Activated CD4-positive, alpha-beta T cell treated with anti-CD3 and anti-CD28 coated beads, Interleukin-2, amount 10 ng/mL, durations not matched to agents 24 days and 14 days (primary cell): Measurements from ENCODE around the gene NR2F2. TPM values are rescaled to one million over a fixed set of nuclear protein-coding genes. Genes with fewer than 3 reads are reported as not detected.
A peak's percentile ranks its signal among the peaks of the same experiment; 100 is the strongest.

Experiments used
- DNase-seq: peaks from one replicate; pipeline ENCODE4 v3.0.0; 2022
- H3K27ac Mint-ChIP-seq: one replicate; pipeline ENCODE4 v1.8.0; 2022; ENCODE audit warnings: mild to moderate bottlenecking, mixed read lengths
- H3K27me3 Mint-ChIP-seq: one replicate; pipeline ENCODE4 v1.8.0; 2022; ENCODE audit warnings: mixed read lengths
- H3K36me3 Mint-ChIP-seq: one replicate; pipeline ENCODE4 v1.8.0; 2022; ENCODE audit warnings: low read depth, mild to moderate bottlenecking, mixed read lengths
- H3K4me1 Mint-ChIP-seq: one replicate; pipeline ENCODE4 v1.8.0; 2021; ENCODE audit warnings: mixed read lengths
- H3K4me3 Mint-ChIP-seq: one replicate; pipeline ENCODE4 v1.8.0; 2022; ENCODE audit warnings: mild to moderate bottlenecking, moderate library complexity, mixed read lengths
- H3K9me3 Mint-ChIP-seq: one replicate; pipeline ENCODE4 v1.8.0; 2021; ENCODE audit warnings: mixed read lengths
- intact Hi-C: fragments of 100-400 bp; cut with micrococcal nuclease; formaldehyde crosslinking; loops from one replicate; pipeline ENCODE4 v1.15.1; 2023
- total RNA-seq: library from RNA; stranded (reverse); gene quantifications from 2 replicates; pipeline ENCODE4 v1.2.3, GENCODE V29; 2022

The NR2F2 gene
- total RNA-seq, 1 donor from 2014 or later = not detected

GRCh38 chr15:96331945-96332636 is 1.6 kb downstream of the NR2F2 start:
- Mint-ChIP-seq H3K9me3 (peaks cover 10% of the 10 kb centered on the region), H3K27ac (peak overlapping the region; percentile 59), H3K27me3 (peaks cover 78% of the 10 kb centered on the region), H3K4me1 (peaks cover 4% of the 10 kb centered on the region), H3K36me3 (peaks cover 8% of the 10 kb centered on the region), H3K4me3 (peak overlapping the region; percentile 44)
- DNase-seq = peak; percentile 57
- intact Hi-C loops = loop anchor here (2.0 kb wide), 1 partner anchor 25 kb away; no protein-coding TSS in a partner anchor

GRCh38 chr15:96332637-96333121 is 2.2 kb downstream of the NR2F2 start:
- Mint-ChIP-seq H3K4me1 (peaks cover 6% of the 10 kb centered on the region), H3K4me3 (peak overlapping the region; percentile 32), H3K27me3 (peaks cover 79% of the 10 kb centered on the region), H3K9me3 (peaks cover 10% of the 10 kb centered on the region), H3K27ac (peak overlapping the region; percentile 59), H3K36me3 (peaks cover 8% of the 10 kb centered on the region)
- DNase-seq = no peak
- intact Hi-C loops = no loop called here

- Mint-ChIP-seq H3K4me3 (peak overlapping the region; percentile 32), H3K27me3 (peaks cover 80% of the 10 kb centered on the region), H3K9me3 (peaks cover 10% of the 10 kb centered on the region), H3K27ac (peak overlapping the region; percentile 48), H3K36me3 (peaks cover 8% of the 10 kb centered on the region), H3K4me1 (peaks cover 6% of the 10 kb centered on the region)
- intact Hi-C loops = no loop called here
- peak; percentile 64 for DNase-seq
These were observed 2.9 kb downstream of the NR2F2 start for GRCh38 chr15:96333131-96334016.

- Mint-ChIP-seq H3K4me1 (peaks cover 6% of the 10 kb centered on the region), H3K4me3 (no peak overlapping the region), H3K9me3 (peaks cover 10% of the 10 kb centered on the region), H3K27ac (no peak overlapping the region), H3K27me3 (peaks cover 77% of the 10 kb centered on the region), H3K36me3 (peaks cover 8% of the 10 kb centered on the region)
- intact Hi-C loops = no loop called here
- peak; percentile 51 for DNase-seq
These were observed 3.7 kb downstream of the NR2F2 start for GRCh38 chr15:96334017-96334704.

- DNase-seq = peak; percentile 45
- Mint-ChIP-seq H3K36me3 (peaks cover 8% of the 10 kb centered on the region), H3K9me3 (peaks cover 7% of the 10 kb centered on the region), H3K27ac (no peak overlapping the region), H3K4me1 (peaks cover 6% of the 10 kb centered on the region), H3K27me3 (peaks cover 77% of the 10 kb centered on the region), H3K4me3 (no peak overlapping the region)
- intact Hi-C loops = no loop called here
These were observed 4.4 kb downstream of the NR2F2 start for GRCh38 chr15:96334705-96335410.

GRCh38 chr15:96335411-96336024 is 5.0 kb downstream of the NR2F2 start:
- Mint-ChIP-seq H3K27me3 (peaks cover 81% of the 10 kb centered on the region), H3K9me3 (peaks cover 13% of the 10 kb centered on the region), H3K27ac (no peak overlapping the region), H3K36me3 (peaks cover 10% of the 10 kb centered on the region), H3K4me3 (no peak overlapping the region), H3K4me1 (peaks cover 5% of the 10 kb centered on the region)
- peak; percentile 33 for DNase-seq
- intact Hi-C loops = no loop called here

- H3K9me3 Mint-ChIP-seq = peaks cover 10% of the 10 kb centered on the region
- H3K27ac Mint-ChIP-seq = no peak overlapping the region
- intact Hi-C loops = no loop called here
- H3K36me3 Mint-ChIP-seq = peaks cover 7% of the 10 kb centered on the region
- H3K4me3 Mint-ChIP-seq = no peak overlapping the region
- peaks cover 80% of the 10 kb centered on the region for H3K27me3 Mint-ChIP-seq
- DNase-seq = no peak
- peaks cover 2% of the 10 kb centered on the region for H3K4me1 Mint-ChIP-seq
These were observed 5.7 kb downstream of the NR2F2 start for GRCh38 chr15:96336108-96336595.

- Mint-ChIP-seq H3K9me3 (peaks cover 14% of the 10 kb centered on the region), H3K27me3 (peaks cover 81% of the 10 kb centered on the region), H3K27ac (peak overlapping the region; percentile 39), H3K4me3 (no peak overlapping the region), H3K36me3 (peaks cover 8% of the 10 kb centered on the region), H3K4me1 (peaks cover 2% of the 10 kb centered on the region)
- no peak for DNase-seq
- intact Hi-C loops = no loop called here
These were observed 6.3 kb downstream of the NR2F2 start for GRCh38 chr15:96336596-96337364.

- Mint-ChIP-seq H3K4me3 (no peak overlapping the region), H3K36me3 (peaks cover 7% of the 10 kb centered on the region), H3K4me1 (peaks cover 2% of the 10 kb centered on the region), H3K27ac (peak overlapping the region; percentile 39), H3K9me3 (peaks cover 14% of the 10 kb centered on the region), H3K27me3 (peaks cover 86% of the 10 kb centered on the region)
- intact Hi-C loops = no loop called here
- DNase-seq = no peak
These were observed 7.0 kb downstream of the NR2F2 start for GRCh38 chr15:96337365-96338023.

GRCh38 chr15:96338074-96338765 is 7.7 kb downstream of the NR2F2 start:
- peaks cover 87% of the 10 kb centered on the region for H3K27me3 Mint-ChIP-seq
- intact Hi-C loops = no loop called here
- peaks cover 2% of the 10 kb centered on the region for H3K4me1 Mint-ChIP-seq
- H3K4me3 Mint-ChIP-seq = no peak overlapping the region
- peaks cover 17% of the 10 kb centered on the region for H3K9me3 Mint-ChIP-seq
- no peak overlapping the region for H3K27ac Mint-ChIP-seq
- peaks cover 5% of the 10 kb centered on the region for H3K36me3 Mint-ChIP-seq
- DNase-seq = no peak

GRCh38 chr15:96338766-96339618 is 8.5 kb downstream of the NR2F2 start:
- peak; percentile 14 for DNase-seq
- intact Hi-C loops = no loop called here
- no peak overlapping the region for H3K4me3 Mint-ChIP-seq

More at GRCh38 chr15:96338766-96339618, 8.5 kb downstream of the NR2F2 start:
- H3K27ac Mint-ChIP-seq = no peak overlapping the region
- peaks cover 16% of the 10 kb centered on the region for H3K9me3 Mint-ChIP-seq
- peaks cover 86% of the 10 kb centered on the region for H3K27me3 Mint-ChIP-seq
- H3K4me1 Mint-ChIP-seq = peaks cover 2% of the 10 kb centered on the region
- peaks cover 6% of the 10 kb centered on the region for H3K36me3 Mint-ChIP-seq
